OCI-LY7 (cell line): Measurements from ENCODE around the gene RASGRP4. TPM values are rescaled to one million over a fixed set of nuclear protein-coding genes. Genes with fewer than 3 reads are reported as not detected.

Source experiments
- BruUV-seq: library from RNA; stranded (reverse); fragments of 400-500 nt; replicated peaks from 2 replicates; lab custom pipeline; 2021; lab: Mats Ljungman, UMichigan
- CTCF ChIA-PET: fragments of 300-600 bp; sonication (Branson Sonifier 250); formaldehyde crosslinking; loops from one replicate; lab custom pipeline; 2022; ENCODE audit warnings: antibody characterized with exemption; ENCODE audit not compliant: unreplicated experiment; lab: Charles Lee
- POLR2A ChIA-PET: fragments of 300-600 bp; sonication (Branson Sonifier 250); formaldehyde crosslinking; loops from one replicate; lab custom pipeline; 2022; ENCODE audit warnings: antibody characterized with exemption; lab: Charles Lee
- DNase-seq: peaks from one replicate; pipeline ENCODE4 v3.0.0-alpha.2; 2015; ENCODE audit warnings: low spot score
- H2AFZ ChIP-seq: fragments of 200-600 bp; sonication (generic), shearing (Covaris generic); 2 replicates; pipeline ENCODE4 v1.6.1; 2014; ENCODE audit warnings: mild to moderate bottlenecking, antibody characterized with exemption, low read length, moderate library complexity
- H3K27ac ChIP-seq: fragments of 200-600 bp; sonication (generic); 2 replicates; pipeline ENCODE4 v1.5.1; 2014; ENCODE audit warnings: mixed run types, low read depth, mild to moderate bottlenecking, moderate library complexity, low read length, inconsistent platforms; ENCODE audit not compliant: poor library complexity, severe bottlenecking
- H3K36me3 ChIP-seq: fragments of 200-600 bp; sonication (generic); 2 replicates; pipeline ENCODE4 v1.6.1; 2014; ENCODE audit warnings: mild to moderate bottlenecking, antibody characterized with exemption, low read length, moderate library complexity, mixed read lengths; ENCODE audit not compliant: insufficient read depth
- H3K4me1 ChIP-seq: fragments of 200-600 bp; sonication (generic); 2 replicates; pipeline ENCODE4 v1.5.1; 2014; ENCODE audit warnings: mild to moderate bottlenecking, low read length; ENCODE audit not compliant: insufficient read depth, poor library complexity, severe bottlenecking
- H3K4me2 ChIP-seq: fragments of 200-600 bp; sonication (generic); 2 replicates; pipeline ENCODE4 v1.6.1; 2014; ENCODE audit warnings: mild to moderate bottlenecking, low read length
- H3K4me3 ChIP-seq: fragments of 200-600 bp; sonication (generic); 2 replicates; pipeline ENCODE4 v1.5.1; 2014; ENCODE audit warnings: mild to moderate bottlenecking, low read depth, low read length; ENCODE audit not compliant: poor library complexity, severe bottlenecking
- H3K79me2 ChIP-seq: fragments of 200-600 bp; sonication (generic); 2 replicates; pipeline ENCODE4 v1.6.1; 2016; ENCODE audit warnings: low read depth, mild to moderate bottlenecking, low read length, moderate library complexity, mixed read lengths; ENCODE audit not compliant: insufficient read depth
- H3K9me2 ChIP-seq: fragments of 200-600 bp; sonication (generic); 2 replicates; pipeline ENCODE4 v1.6.1; 2016; ENCODE audit warnings: mild to moderate bottlenecking, low read length, mixed read lengths; ENCODE audit not compliant: insufficient read depth
- H3K9me3 ChIP-seq: fragments of 200-600 bp; sonication (generic); 2 replicates; pipeline ENCODE4 v1.6.1; 2014; ENCODE audit warnings: mild to moderate bottlenecking, mixed run types, low read length, mixed read lengths
- H4K20me1 ChIP-seq: fragments of 200-600 bp; sonication (generic); 2 replicates; pipeline ENCODE4 v1.6.1; 2014; ENCODE audit warnings: mild to moderate bottlenecking, antibody characterized with exemption, low read length, moderate library complexity, mixed read lengths; ENCODE audit not compliant: insufficient read depth
- CTCF ChIP-seq: fragments of 200-600 bp; sonication (generic); conservative IDR thresholded peaks from 2 replicates; pipeline ENCODE4 v1.5.1; 2014; ENCODE audit warnings: mild to moderate bottlenecking, antibody characterized with exemption, low read length, moderate library complexity, mixed read lengths
- EZH2phosphoT487 ChIP-seq: fragments of 200-600 bp; sonication (generic); IDR thresholded peaks from 2 replicates; pipeline ENCODE4 v1.6.1; 2018; ENCODE audit warnings: low read depth, borderline replicate concordance, mild to moderate bottlenecking, mixed run types, antibody characterized with exemption, low read length, moderate library complexity, mixed read lengths
- intact Hi-C: fragments of 100-400 bp; cut with micrococcal nuclease; formaldehyde crosslinking; loops from one replicate; pipeline ENCODE4 v1.10.0; 2022; ENCODE audit not compliant: unreplicated experiment
- total RNA-seq, 2 experiments: library from RNA; depleted of rRNA in 1 of 2; stranded (reverse); fragments of >200 nt in 1 of 2; shearing (Covaris generic) in 1 of 2; gene quantifications; 2 replicates each; pipeline ENCODE4 v1.2.3, GENCODE V29; 2014 to 2022

Gene RASGRP4
- total RNA-seq, 2 experiments from 2014 or later, result not detected

- no peak overlapping the region for H3K4me3 ChIP-seq
- ChIA-PET POLR2A (interaction anchor here (0.6 kb wide), 1 partner anchor 411 kb away, joined by 3 read pairs; the partner anchor contains the start of gene ECH1), CTCF (interaction anchor here (0.7 kb wide), 1 partner anchor 299 kb away, joined by 4 read pairs; no protein-coding TSS in a partner anchor)
- DNase-seq, result no peak
- no peak for TF ChIP-seq CTCF
- TF ChIP-seq EZH2phosphoT487, result no peak
- no peak overlapping the region for H2AFZ ChIP-seq
- H3K4me1 ChIP-seq, result peaks cover 12% of the 10 kb centered on the region
- no peaks in the 10 kb centered on the region for H4K20me1 ChIP-seq
- H3K9me2 ChIP-seq, result no peaks in the 10 kb centered on the region
- H3K79me2 ChIP-seq, result no peaks in the 10 kb centered on the region
- no peaks in the 10 kb centered on the region for H3K36me3 ChIP-seq
- no peaks in the 10 kb centered on the region for H3K9me3 ChIP-seq
- no peak overlapping the region for H3K4me2 ChIP-seq
- H3K27ac ChIP-seq, result no peak overlapping the region
- intact Hi-C loops, result no loop called here
- no TSS peak for BruUV-seq
Observed at GRCh38 chr19:38420935-38421334, 5.1 kb downstream of the RASGRP4 start.

- peak overlapping the region; percentile 38 for H3K4me3 ChIP-seq
- ChIA-PET POLR2A (no interaction called here), CTCF (no interaction called here)
- DNase-seq, result peak; percentile 57
- intact Hi-C loops, result no loop called here
- peak overlapping the region; percentile 66 for H2AFZ ChIP-seq
- no peaks in the 10 kb centered on the region for H3K9me2 ChIP-seq
- no peak for TF ChIP-seq EZH2phosphoT487
- TF ChIP-seq CTCF, result no peak
- peak overlapping the region; percentile 69 for H3K4me2 ChIP-seq
- no peaks in the 10 kb centered on the region for H3K79me2 ChIP-seq
- peaks cover 12% of the 10 kb centered on the region for H3K4me1 ChIP-seq
- no peaks in the 10 kb centered on the region for H3K36me3 ChIP-seq
- no peaks in the 10 kb centered on the region for H3K9me3 ChIP-seq
- H3K27ac ChIP-seq, result no peak overlapping the region
- no peaks in the 10 kb centered on the region for H4K20me1 ChIP-seq
- no TSS peak for BruUV-seq
Observed at GRCh38 chr19:38417544-38418506, 8.2 kb downstream of the RASGRP4 start.
